Right atrium auricular region (tissue), 2 donors: ENCODE measurements around the gene ELL. TPM values are rescaled to one million over a fixed set of nuclear protein-coding genes. Genes with fewer than 3 reads are reported as not detected.

Source experiments
- DNase-seq: peaks from one replicate; pipeline ENCODE4 v3.0.0-alpha.2; 2019; ENCODE audit warnings: low spot score
- H3K27ac ChIP-seq, 2 donors: fragments of 200-600 bp; sonication (generic); 1 replicate in 1 of 2; 2 replicates in 1 of 2; pipeline ENCODE4 v1.5.1; 2016 to 2019
- H3K27me3 ChIP-seq, 2 donors: fragments of 200-600 bp; sonication (generic); one replicate each; pipeline versions ENCODE4 v1.5.1 to v1.6.0; 2017 to 2019
- H3K36me3 ChIP-seq: fragments of 200-600 bp; sonication (generic); one replicate; pipeline ENCODE4 v1.5.1; 2016
- H3K4me1 ChIP-seq, 2 donors: fragments of 200-600 bp; sonication (generic); one replicate each; pipeline versions ENCODE4 v1.5.1 to v1.6.0; 2017 to 2019
- H3K4me3 ChIP-seq, 2 donors: fragments of 200-600 bp; sonication (generic); 1 replicate in 1 of 2; 2 replicates in 1 of 2; pipeline ENCODE4 v1.5.1; 2017 to 2019; ENCODE audit warnings: mild to moderate bottlenecking in 1 of 2, moderate library complexity in 1 of 2
- H3K9me3 ChIP-seq, 2 donors: fragments of 200-600 bp; sonication (generic); one replicate each; pipeline ENCODE4 v1.5.1; 2019
- CTCF ChIP-seq, 2 donors: fragments of 200-600 bp; sonication (generic); IDR thresholded peaks; one replicate each; pipeline ENCODE4 v1.5.1; 2019; ENCODE audit warnings: antibody characterized with exemption in 2 of 2
- total RNA-seq, 2 donors: library from RNA; depleted of rRNA; stranded (reverse); fragments of >200 nt; gene quantifications; one replicate each; pipeline ENCODE4 v1.1.0, GENCODE V29; 2016

ELL gene
- total RNA-seq, 2 donors from 2014 or later = 12.4 to 17.5 TPM

- H3K4me1 ChIP-seq = peaks cover 4 to 95% of the 10 kb centered on the region in 2 donors
- H3K27ac ChIP-seq = peak overlapping the region; percentile 83 to 95
- TF ChIP-seq CTCF (IDR thresholded peaks at IDR 0.05) = no peak
- no peaks in the 10 kb centered on the region for H3K36me3 ChIP-seq
- no peak overlapping the region for H3K4me3 ChIP-seq
- no peak for DNase-seq
- H3K9me3 ChIP-seq = no peaks in the 10 kb centered on the region
- H3K27me3 ChIP-seq = no peaks in the 10 kb centered on the region
These were observed 15.6 kb downstream of the ELL start for GRCh38 chr19:18506101-18506930.

- no peaks in the 10 kb centered on the region for H3K27me3 ChIP-seq
- H3K27ac ChIP-seq = peak overlapping the region; percentile 83 to 95
- H3K4me1 ChIP-seq = peaks cover 4 to 100% of the 10 kb centered on the region in 2 donors
- TF ChIP-seq CTCF (IDR thresholded peaks at IDR 0.05) = no peak
- no peak overlapping the region for H3K4me3 ChIP-seq
- H3K36me3 ChIP-seq = no peaks in the 10 kb centered on the region
- H3K9me3 ChIP-seq = no peaks in the 10 kb centered on the region
- DNase-seq = no peak
These were observed 16.8 kb downstream of the ELL start for GRCh38 chr19:18504886-18505610.

GRCh38 chr19:18503971-18504885 lies 17.6 kb downstream of the ELL start:
- TF ChIP-seq CTCF (IDR thresholded peaks at IDR 0.05) = no peak
- Histone ChIP-seq H3K27me3 (no peaks in the 10 kb centered on the region), H3K36me3 (no peaks in the 10 kb centered on the region), H3K27ac (peak overlapping the region; percentile 83 to 95), H3K4me3 (no peak overlapping the region), H3K9me3 (no peaks in the 10 kb centered on the region), H3K4me1 (peaks cover 4 to 100% of the 10 kb centered on the region in 2 donors)
- no peak for DNase-seq

GRCh38 chr19:18503337-18503970 lies 18.4 kb downstream of the ELL start:
- H3K36me3 ChIP-seq = no peaks in the 10 kb centered on the region
- no peak for TF ChIP-seq CTCF (IDR thresholded peaks at IDR 0.05)
- H3K27ac ChIP-seq = peak overlapping the region; percentile 83 to 95
- no peaks in the 10 kb centered on the region for H3K9me3 ChIP-seq
- DNase-seq = peak; percentile 69
- H3K27me3 ChIP-seq = no peaks in the 10 kb centered on the region
- no peak overlapping the region for H3K4me3 ChIP-seq
- peaks cover 4 to 100% of the 10 kb centered on the region in 2 donors for H3K4me1 ChIP-seq

GRCh38 chr19:18502638-18503294 lies 19.1 kb downstream of the ELL start:
- H3K27ac ChIP-seq = peak overlapping the region; percentile 83 to 95
- peaks cover 4 to 100% of the 10 kb centered on the region in 2 donors for H3K4me1 ChIP-seq
- no peaks in the 10 kb centered on the region for H3K9me3 ChIP-seq
- no peak overlapping the region for H3K4me3 ChIP-seq
- no peak for TF ChIP-seq CTCF (IDR thresholded peaks at IDR 0.05)
- no peak for DNase-seq
- H3K27me3 ChIP-seq = no peaks in the 10 kb centered on the region
- H3K36me3 ChIP-seq = no peaks in the 10 kb centered on the region
